Fibroblast of villous mesenchyme (primary cell): ENCODE data around the gene PRPF40A. TPM values are rescaled to one million over a fixed set of nuclear protein-coding genes. Genes with fewer than 3 reads are reported as not detected.
A peak's percentile ranks its signal among the peaks of the same experiment; 100 is the strongest.

Experiments used
- DNase-seq: peaks from one replicate; pipeline ENCODE4 v3.0.0-alpha.2; 2010; ENCODE audit warnings: low read depth
- H3K4me3 ChIP-seq: 2 replicates; pipeline ENCODE4 v1.5.1; 2011; ENCODE audit warnings: low read depth, mild to moderate bottlenecking, low read length
- CTCF ChIP-seq: IDR thresholded peaks from 2 replicates; pipeline ENCODE4 v1.5.1; 2012; ENCODE audit warnings: low read depth, mild to moderate bottlenecking, low read length; ENCODE audit not compliant: insufficient read depth
- total RNA-seq: library from RNA; depleted of rRNA; stranded (reverse); fragments of >200 nt; gene quantifications from 2 replicates; pipeline ENCODE4 v1.2.3, GENCODE V29; 2012

PRPF40A gene
- total RNA-seq, 1 donor: 181 TPM

GRCh38 chr2:152715854-152716428 is 1.3 kb downstream of the PRPF40A start:
- peak overlapping the region; percentile 82 for H3K4me3 ChIP-seq
- TF ChIP-seq CTCF: peak; percentile 55
- DNase-seq: no peak

- no peak for DNase-seq
- TF ChIP-seq CTCF: no peak
- no peak overlapping the region for H3K4me3 ChIP-seq
Measured at GRCh38 chr2:152715112-152715511, 2.1 kb downstream of the PRPF40A start.

- no peak for TF ChIP-seq CTCF
- DNase-seq: peak; percentile 11
- no peak overlapping the region for H3K4me3 ChIP-seq
Measured at GRCh38 chr2:152710713-152711112, 6.5 kb downstream of the PRPF40A start.

GRCh38 chr2:152708742-152709141 is 8.5 kb downstream of the PRPF40A start:
- no peak overlapping the region for H3K4me3 ChIP-seq
- no peak for DNase-seq
- TF ChIP-seq CTCF: no peak

- no peak for TF ChIP-seq CTCF
- DNase-seq: no peak
- no peak overlapping the region for H3K4me3 ChIP-seq
Measured at GRCh38 chr2:152706477-152707021, 10.7 kb downstream of the PRPF40A start.

- H3K4me3 ChIP-seq: no peak overlapping the region
- no peak for DNase-seq
- no peak for TF ChIP-seq CTCF
Measured at GRCh38 chr2:152701198-152701597, 16.1 kb downstream of the PRPF40A start.

GRCh38 chr2:152696476-152696875 is 20.8 kb downstream of the PRPF40A start:
- TF ChIP-seq CTCF: no peak
- H3K4me3 ChIP-seq: no peak overlapping the region
- peak; percentile 29 for DNase-seq
